Endothelial cell of umbilical vein (primary cell): ENCODE measurements around the gene SRGN. TPM values are rescaled to one million over a fixed set of nuclear protein-coding genes. Genes with fewer than 3 reads are reported as not detected.

Experiments
- BruUV-seq: library from RNA; stranded (reverse); fragments of 400-500 nt; replicated peaks from 2 replicates; lab custom pipeline; 2021; lab: Mats Ljungman, UMichigan
- CTCF ChIA-PET: fragments of 300-600, 350-600 bp; sonication (Branson Sonifier 250); formaldehyde crosslinking; loops from one replicate; lab custom pipeline; 2021; ENCODE audit warnings: antibody characterized with exemption, inconsistent platforms; lab: Charles Lee
- POLR2A ChIA-PET: fragments of 300-600, 350-600 bp; sonication (Branson Sonifier 250); formaldehyde crosslinking; loops from one replicate; lab custom pipeline; 2021; ENCODE audit warnings: antibody characterized with exemption, inconsistent platforms; lab: Charles Lee
- DNase-seq: peaks from one replicate; pipeline ENCODE4 v3.0.0-alpha.2; 2011; ENCODE audit warnings: low read depth, low spot score
- FAIRE-seq: peaks from 2 replicates; lab custom pipeline; 2011; peaks lifted over from hg19 to GRCh38; lab: Jason Lieb, UNC
- H2AFZ ChIP-seq: 2 replicates; pipeline ENCODE4 v1.6.0; 2012; ENCODE audit warnings: low read depth, low read length, control low read depth, inconsistent platforms
- H3K27ac ChIP-seq: 2 replicates; pipeline ENCODE4 v1.5.1; 2011; ENCODE audit warnings: low read depth, mild to moderate bottlenecking, control low read depth, low read length, moderate library complexity; ENCODE audit not compliant: insufficient read depth
- H3K27me3 ChIP-seq, 2 experiments: 2 replicates each; pipeline versions ENCODE4 v1.6.0 to v1.6.1; 2011; ENCODE audit warnings: low read length in 2 of 2, mixed read lengths in 1 of 2; ENCODE audit not compliant: control insufficient read depth in 2 of 2, insufficient read depth in 2 of 2
- H3K36me3 ChIP-seq, 2 experiments: 2 replicates in 1 of 2; 3 replicates in 1 of 2; pipeline ENCODE4 v1.5.1; 2011; ENCODE audit warnings: low read length in 2 of 2, mild to moderate bottlenecking in 1 of 2, moderate library complexity in 1 of 2; ENCODE audit not compliant: control insufficient read depth in 2 of 2, insufficient read depth in 2 of 2; ENCODE audit errors: extremely low read depth in 1 of 2
- H3K4me1 ChIP-seq: 3 replicates; pipeline ENCODE4 v1.5.1; 2011; ENCODE audit warnings: mild to moderate bottlenecking, low read length; ENCODE audit not compliant: control insufficient read depth, insufficient read depth; ENCODE audit errors: extremely low read depth
- H3K4me2 ChIP-seq: 2 replicates; pipeline ENCODE4 v1.6.1; 2011; ENCODE audit warnings: low read length, control low read depth, mixed read lengths; ENCODE audit not compliant: insufficient read depth
- H3K4me3 ChIP-seq, 3 experiments: fragments of 200-600 bp in 1 of 3; sonication (generic), shearing (Covaris generic) in 1 of 3; replicated peaks in 1 of 3; 2 replicates each; pipeline ENCODE4 v1.5.1; 2011 to 2016; ENCODE audit warnings: control low read depth in 3 of 3, low read length in 3 of 3, mild to moderate bottlenecking in 2 of 3, inconsistent platforms in 1 of 3, low read depth in 1 of 3, moderate library complexity in 1 of 3; ENCODE audit not compliant: insufficient read depth in 1 of 3
- H3K79me2 ChIP-seq: 2 replicates; pipeline ENCODE4 v1.6.0; 2012; ENCODE audit warnings: low read length, inconsistent platforms; ENCODE audit not compliant: control insufficient read depth, insufficient read depth
- H3K9ac ChIP-seq: replicated peaks from 2 replicates; pipeline ENCODE3; 2011; ENCODE audit warnings: low read length, control low read depth; ENCODE audit not compliant: insufficient read depth; ENCODE audit errors: extremely low read depth
- H3K9me1 ChIP-seq: replicated peaks from 3 replicates; pipeline ENCODE4 v1.6.0; 2011; ENCODE audit warnings: mild to moderate bottlenecking, low read length; ENCODE audit not compliant: control insufficient read depth, insufficient read depth; ENCODE audit errors: extremely low read depth
- H3K9me3 ChIP-seq: replicated peaks from 2 replicates; pipeline ENCODE4 v1.5.1; 2012; ENCODE audit warnings: low read length, inconsistent platforms; ENCODE audit not compliant: control insufficient read depth, insufficient read depth
- H4K20me1 ChIP-seq: replicated peaks from 2 replicates; pipeline ENCODE3; 2011; ENCODE audit warnings: mild to moderate bottlenecking, low read length; ENCODE audit not compliant: control insufficient read depth, insufficient read depth; ENCODE audit errors: extremely low read depth
- CTCF ChIP-seq, 2 donors: IDR thresholded peaks; 1 replicate in 1 of 2; 2 replicates in 1 of 2; pipeline ENCODE4 v1.5.1; 2011; ENCODE audit warnings: low read length in 2 of 2, mild to moderate bottlenecking in 2 of 2, moderate library complexity in 2 of 2, control low read depth in 1 of 2, inconsistent platforms in 1 of 2, low read depth in 1 of 2; ENCODE audit not compliant: insufficient read depth in 1 of 2; ENCODE audit errors: extremely low read depth in 1 of 2
- EZH2 ChIP-seq: IDR thresholded peaks from 2 replicates; pipeline ENCODE4 v1.6.1; 2012; ENCODE audit warnings: borderline replicate concordance, low read depth, mild to moderate bottlenecking, moderate library complexity, low read length, inconsistent platforms; ENCODE audit not compliant: severe bottlenecking
- FOS ChIP-seq: IDR thresholded peaks from 2 replicates; pipeline ENCODE4 v1.6.1; 2011; ENCODE audit warnings: mild to moderate bottlenecking, low read length, moderate library complexity, borderline replicate concordance; ENCODE audit not compliant: insufficient read depth
- GATA2 ChIP-seq: IDR thresholded peaks from 2 replicates; pipeline ENCODE4 v1.7.0; 2011; ENCODE audit warnings: low read depth, mild to moderate bottlenecking, moderate library complexity, mixed read lengths, low read length; ENCODE audit not compliant: insufficient read length, insufficient read depth
- JUN ChIP-seq: IDR thresholded peaks from 2 replicates; pipeline ENCODE4 v1.6.1; 2011; ENCODE audit warnings: borderline replicate concordance, low read depth; ENCODE audit not compliant: insufficient read length, insufficient read depth
- MAX ChIP-seq: IDR thresholded peaks from 2 replicates; pipeline ENCODE4 v1.6.1; 2011; ENCODE audit not compliant: insufficient read depth, insufficient read length
- MYC ChIP-seq: IDR thresholded peaks from one replicate; pipeline ENCODE4 v1.6.1; 2011; ENCODE audit warnings: mild to moderate bottlenecking, low read depth, low read length
- POLR2A ChIP-seq: IDR thresholded peaks from 2 replicates; pipeline ENCODE4 v1.6.1; 2012; ENCODE audit warnings: low read depth, mild to moderate bottlenecking, control low read depth, low read length
- POLR2AphosphoS5 ChIP-seq: IDR thresholded peaks from 2 replicates; pipeline ENCODE4 v1.6.1; 2012; ENCODE audit warnings: low read depth, mild to moderate bottlenecking, control low read depth, low read length, moderate library complexity; ENCODE audit not compliant: insufficient read depth
- dilution Hi-C: fragments of 300-500 bp; cut with MboI; formaldehyde crosslinking; loops from one replicate; pipeline ENCODE4 v1.15.0; 2019; ENCODE audit warnings: low sequenced_read_pairs; ENCODE audit not compliant: extremely low pct_ligation_motif_present
- intact Hi-C: fragments of 100-400 bp; cut with micrococcal nuclease; formaldehyde crosslinking; loops from one replicate; pipeline ENCODE4 v1.10.0; 2022
- polyA plus RNA-seq, 4 experiments: library from polyadenylated mRNA; depleted of rRNA in 3 of 4; stranded (reverse) in 3 of 4; unstranded in 1 of 4; fragments of >200 nt; gene quantifications; 2 replicates each; pipeline versions ENCODE4 v1.2.1 to v1.2.3, GENCODE V29; 2011 to 2012; ENCODE audit warnings: missing spikeins in 1 of 4
- total RNA-seq: library from RNA; stranded (reverse); gene quantifications from 2 replicates; pipeline ENCODE4 v1.2.3, GENCODE V29; 2021

SRGN gene
- total and polyA plus RNA-seq, 2 donors (not counting 3 experiments of a cell fraction or from before 2014, with no cell fraction given), result 384 to 450 TPM

GRCh38 chr10:69102440-69102839 is 14.5 kb downstream of the SRGN start:
- H3K4me3 ChIP-seq, result no peak overlapping the region
- ChIA-PET CTCF (interaction anchor here (0.5 to 3.6 kb wide), 3 partner anchors 10 to 116 kb away, joined by 3 to 33 read pairs (median 6); no protein-coding TSS in a partner anchor), POLR2A (no interaction called here)
- H3K36me3 ChIP-seq, result peaks cover 13 to 18% of the 10 kb centered on the region in 2 experiments
- peaks cover 55% of the 10 kb centered on the region for H3K79me2 ChIP-seq
- peaks cover 17% of the 10 kb centered on the region for H3K4me1 ChIP-seq
- no peaks in the 10 kb centered on the region for H3K9me3 ChIP-seq
- H3K27ac ChIP-seq, result peak overlapping the region; percentile 82
- H3K9ac ChIP-seq, result peak overlapping the region; percentile 43
- no peaks in the 10 kb centered on the region for H3K9me1 ChIP-seq
- H2AFZ ChIP-seq, result no peak overlapping the region
- intact Hi-C loops (no loop called here), dilution Hi-C loops (no loop called here)
- H3K4me2 ChIP-seq, result peak overlapping the region; percentile 73
- H3K27me3 ChIP-seq, result no peaks in the 10 kb centered on the region
- TF ChIP-seq POLR2AphosphoS5 (no peak), CTCF (IDR thresholded peaks at IDR 0.05; ENCODE audit: extremely low read depth in 1 of 2, insufficient read depth in 1 of 2, low read depth in 1 of 2, low read length in 2 of 2) (no peak), JUN (no peak), MYC (no peak), EZH2 (no peak), POLR2A (no peak), GATA2 (no peak), MAX (no peak), FOS (no peak)
- no peaks in the 10 kb centered on the region for H4K20me1 ChIP-seq
- no TSS peak for BruUV-seq
- FAIRE-seq (peak; percentile 15), DNase-seq (no peak)
